K562 treated with DMSO at 1 percent for 48 hours (cell line): ENCODE measurements around the gene APPBP2. TPM values are rescaled to one million over a fixed set of nuclear protein-coding genes. Genes with fewer than 3 reads are reported as not detected.

Experiments used
- total RNA-seq: library from RNA; unstranded; fragments of 300-600 nt; gene quantifications from 2 replicates; pipeline ENCODE4 v1.2.3, GENCODE V29; 2022; ENCODE audit warnings: low replicate concordance; ENCODE audit errors: extremely low read depth

The APPBP2 gene
- total RNA-seq: not detected in 2 replicates

GRCh38 chr17:60525685-60526514 lies at the start of gene APPBP2:
Gene APPBP2 (minus strand): TSS chr17:60526242. CDS start chr17:60525931, 311 bp downstream.

GRCh38 chr17:60422162-60422665 lies 103.8 kb downstream of the APPBP2 start, which contains the start of gene CHCT1:
Gene CHCT1 (plus strand): TSS chr17:60422489. CDS start chr17:60422593, 104 bp downstream.

Other genes starting within 250 kb of the APPBP2 start
- not detected in 2 replicates for gene USP32, start 134.1 kb downstream of the APPBP2 start, total RNA-seq
- gene CHCT1, start 103.8 kb downstream of the APPBP2 start, total RNA-seq: not detected in 2 replicates
- gene PPM1D, start 74.0 kb upstream of the APPBP2 start, total RNA-seq: not detected in 2 replicates
- gene BCAS3, start 151.6 kb upstream of the APPBP2 start, total RNA-seq: not detected in 2 replicates